Measurements from ENCODE around the gene TAF11L14. TPM values are rescaled to one million over a fixed set of nuclear protein-coding genes. Genes with fewer than 3 reads are reported as not detected.
"Not testable (repeated sequence)": the region's sequence is repeated elsewhere in the genome, so short reads cannot be mapped to it uniquely, and the experiment has no call there.

Gene TAF11L14
- not detected in 2 replicates for total RNA-seq (2014; rRNA removed; shearing (Covaris generic))
- polyA plus RNA-seq (2016; fragmentation: Nextera tagmentation; extraction: Ambion mirVana): not detected in 2 replicates
- long read RNA-seq: 0 reads

- DNase-seq (ENCODE audit: low spot score) (no peak), ATAC-seq (no peak)
- Mint-ChIP-seq H3K27me3 (ENCODE audit: insufficient read depth, low read depth, poor library complexity) (no peaks in the 10 kb centered on the region), H3K4me3 (no peak within 1 kb of the TSS), H3K36me3 (ENCODE audit: low read depth) (no peaks in the 10 kb centered on the region), H3K4me1 (no peaks in the 10 kb centered on the region), H3K9me3 (no peaks in the 10 kb centered on the region; the same call in 2 of the 3 replicates), H3K27ac (no peak within 1 kb of the TSS)
- 0 out of 2 replicates have a peak, but pooled peaks cover 5% of the 10 kb centered on the region for H3K9me2 ChIP-seq (ENCODE audit: insufficient read depth)
- no peaks in the 10 kb centered on the region for H3K27me3 ChIP-seq (ENCODE audit: insufficient read depth)
- TF ChIP-seq NANOG (IDR thresholded peaks at IDR 0.05; ENCODE audit: borderline replicate concordance) (no peak), ZNF114 (CRISPR knock-in tag; IDR thresholded peaks at IDR 0.05) (no peak), STAT1 (IDR thresholded peaks at IDR 0.05; ENCODE audit: unreplicated experiment) (no peak), ETS1 (IDR thresholded peaks at IDR 0.05) (no peak), EZH2 (IDR thresholded peaks at IDR 0.05; ENCODE audit: low read depth, unreplicated experiment) (no peak), ZNF331 (CRISPR knock-in tag; IDR thresholded peaks at IDR 0.05; ENCODE audit: low read depth) (no peak), EZH2phosphoT487 (IDR thresholded peaks at IDR 0.05; ENCODE audit: unreplicated experiment) (no peak), ZNF462 (CRISPR knock-in tag; IDR thresholded peaks at IDR 0.05) (no peak), CTCF (conservative IDR thresholded peaks at IDR 0.05; ENCODE audit: low read depth in 2 of 2) (no peak)
- no peaks in the 10 kb centered on the region for H3K4me1 ChIP-seq (ENCODE audit: insufficient read depth)
- H3K36me3 ChIP-seq (ENCODE audit: insufficient read depth): no peaks in the 10 kb centered on the region
- no peaks in the 10 kb centered on the region for H4K20me1 ChIP-seq (replicated peaks; ENCODE audit: insufficient read depth)
- no peaks in the 10 kb centered on the region for H3F3A ChIP-seq (replicated peaks; ENCODE audit: low read depth)
- no peak within 1 kb of the TSS for H3K27ac ChIP-seq (ENCODE audit: low read depth)
- H3K79me2 ChIP-seq (replicated peaks; ENCODE audit: insufficient read depth): no peaks in the 10 kb centered on the region
- no peak within 1 kb of the TSS for H3K4me3 ChIP-seq
- no peak within 1 kb of the TSS for H2AFZ ChIP-seq
- no peak within 1 kb of the TSS for H3K4me2 ChIP-seq
These were observed at the start of gene TAF11L14 for GRCh38 chr5:17634160-17634559. Gene TAF11L14 (plus strand): TSS chr5:17634460.

GRCh38 chr5:17585658-17586057 lies 48.6 kb upstream of the TAF11L14 start, which contains the start of gene TAF11L7:
Gene TAF11L7 (minus strand): TSS chr5:17585758.
- not testable (repeated sequence) for H3K79me2 ChIP-seq (replicated peaks; ENCODE audit: insufficient read depth); H3K4me1 ChIP-seq (ENCODE audit: insufficient read depth); ATAC-seq; H3F3A ChIP-seq (replicated peaks; ENCODE audit: low read depth); H3K4me3 ChIP-seq; H3K9me3 Mint-ChIP-seq; H3K36me3 Mint-ChIP-seq (ENCODE audit: low read depth); H3K27ac ChIP-seq (ENCODE audit: low read depth); H3K27me3 ChIP-seq (ENCODE audit: insufficient read depth); DNase-seq (ENCODE audit: low spot score); H3K4me1 Mint-ChIP-seq; H3K27ac Mint-ChIP-seq; H3K4me2 ChIP-seq; H3K9me2 ChIP-seq (ENCODE audit: insufficient read depth); H3K27me3 Mint-ChIP-seq (ENCODE audit: insufficient read depth, low read depth, poor library complexity); H3K4me3 Mint-ChIP-seq; H2AFZ ChIP-seq; H4K20me1 ChIP-seq (replicated peaks; ENCODE audit: insufficient read depth); H3K36me3 ChIP-seq (ENCODE audit: insufficient read depth)

- not testable (repeated sequence) for H3K27ac Mint-ChIP-seq; H3K27me3 Mint-ChIP-seq (ENCODE audit: insufficient read depth, low read depth, poor library complexity); H3K79me2 ChIP-seq (replicated peaks; ENCODE audit: insufficient read depth); DNase-seq (ENCODE audit: low spot score); H3K36me3 ChIP-seq (ENCODE audit: insufficient read depth); H3K9me3 Mint-ChIP-seq; H3K4me2 ChIP-seq; H3K27ac ChIP-seq (ENCODE audit: low read depth); H4K20me1 ChIP-seq (replicated peaks; ENCODE audit: insufficient read depth); H3K4me3 Mint-ChIP-seq; H3K36me3 Mint-ChIP-seq (ENCODE audit: low read depth); H3K4me3 ChIP-seq; ATAC-seq; H3K4me1 Mint-ChIP-seq; H3K4me1 ChIP-seq (ENCODE audit: insufficient read depth); H3K27me3 ChIP-seq (ENCODE audit: insufficient read depth); H2AFZ ChIP-seq; H3F3A ChIP-seq (replicated peaks; ENCODE audit: low read depth); H3K9me2 ChIP-seq (ENCODE audit: insufficient read depth)
These were observed 43.4 kb upstream of the TAF11L14 start, which contains the start of gene TAF11L8 for GRCh38 chr5:17590860-17591259. Gene TAF11L8 (minus strand): TSS chr5:17590960.
